ENCODE data around the gene SH3RF3. TPM values are rescaled to one million over a fixed set of nuclear protein-coding genes. Genes with fewer than 3 reads are reported as not detected.
"Not testable (repeated sequence)": the region's sequence is repeated elsewhere in the genome, so short reads cannot be mapped to it uniquely, and the experiment has no call there.

SH3RF3 gene
- total RNA-seq, 2 donors from 2014 or later: 1.0 to 1.7 TPM

DNA sequence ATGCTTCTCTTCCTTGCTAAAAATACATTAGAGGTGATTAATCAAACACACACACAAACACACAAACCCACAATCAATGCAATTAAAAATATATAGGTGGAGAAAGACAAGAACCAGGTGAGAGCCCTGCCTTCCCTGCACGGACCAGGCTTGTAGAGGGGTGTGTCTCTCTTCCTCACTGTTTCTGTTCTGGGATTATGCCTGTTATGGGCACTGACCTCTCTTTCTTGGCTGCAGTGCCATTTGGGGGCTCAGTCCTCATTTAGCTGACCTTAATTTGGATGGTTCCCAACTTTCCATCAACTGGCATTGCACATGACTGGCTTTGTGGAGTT, 89.8 kb downstream of the SH3RF3 start:
- ATAC-seq (no peak), DNase-seq (ENCODE audit: low spot score in 2 of 2) (no peak)
- peaks cover 5 to 11% of the 10 kb centered on the region in 2 donors for H3K36me3 Mint-ChIP-seq
- H3K9me3 Mint-ChIP-seq: no peaks in the 10 kb centered on the region
- no peak overlapping the region for H3K27ac Mint-ChIP-seq

DNA sequence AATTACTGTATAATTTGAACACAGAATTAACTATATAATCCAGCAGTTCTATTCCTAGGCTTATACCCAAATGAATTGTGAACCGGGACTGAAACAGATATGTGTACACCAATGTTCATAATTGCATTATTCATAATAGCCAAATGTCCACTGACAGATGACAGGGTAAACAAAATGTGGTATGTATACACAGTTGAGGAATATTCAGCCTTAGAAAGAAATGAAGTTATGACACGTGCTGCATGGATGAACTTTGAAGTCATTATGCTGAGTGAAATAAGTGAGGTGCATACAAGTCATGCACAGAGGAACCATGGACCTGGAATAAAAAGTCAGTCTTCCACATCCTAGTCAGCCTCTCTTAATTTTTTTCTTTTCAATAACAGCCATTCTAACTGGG, 91.9 kb downstream of the SH3RF3 start:
- H3K27ac Mint-ChIP-seq: no peak overlapping the region
- ATAC-seq (no peak), DNase-seq (ENCODE audit: low spot score in 2 of 2) (no peak)
- peaks cover 5 to 11% of the 10 kb centered on the region in 2 donors for H3K36me3 Mint-ChIP-seq
- no peaks in the 10 kb centered on the region for H3K9me3 Mint-ChIP-seq

DNA sequence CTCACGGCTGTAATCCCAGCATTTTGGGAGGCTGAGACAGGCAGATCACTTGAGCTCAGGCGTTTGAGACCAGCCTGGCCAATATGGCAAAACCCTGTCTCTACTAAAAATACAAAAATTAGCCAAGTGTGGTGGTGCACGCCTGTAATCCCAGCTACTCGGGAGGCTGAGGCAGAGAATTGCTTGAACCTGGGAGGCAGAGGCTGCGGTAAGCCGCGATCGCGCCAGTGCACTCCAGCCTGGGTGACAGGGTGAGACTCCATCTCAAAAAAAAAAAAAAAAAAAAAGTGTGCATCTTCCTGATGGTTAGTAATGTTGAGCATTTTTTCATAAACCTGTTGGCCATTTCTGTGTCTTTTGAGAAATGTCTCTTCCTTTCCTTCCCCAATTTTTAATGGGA, 92.3 kb downstream of the SH3RF3 start:
- not testable (repeated sequence) for ATAC-seq; H3K27ac Mint-ChIP-seq; DNase-seq (ENCODE audit: low spot score in 2 of 2); H3K9me3 Mint-ChIP-seq
- peaks cover 5 to 11% of the 10 kb centered on the region in 2 donors for H3K36me3 Mint-ChIP-seq

DNA sequence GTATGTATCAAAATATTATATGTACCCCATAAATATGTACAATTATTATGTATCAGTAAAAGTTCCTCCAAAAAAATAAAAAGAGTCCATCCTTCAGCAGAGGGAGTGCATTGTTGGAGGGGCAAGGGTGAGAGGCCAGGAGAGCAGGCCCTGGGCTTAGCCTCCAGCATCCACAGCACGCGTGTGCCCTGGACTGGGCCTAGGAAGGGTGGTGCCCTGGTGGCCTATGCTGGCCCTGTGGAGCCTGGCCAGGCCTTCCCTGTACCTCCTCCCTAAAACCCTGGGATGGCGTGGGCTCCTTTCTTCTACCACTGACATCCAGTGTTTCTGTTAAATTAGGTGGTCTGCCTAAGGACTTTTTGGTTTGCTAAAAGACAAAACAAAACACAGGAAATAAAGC, 93.4 kb downstream of the SH3RF3 start:
- DNase-seq (ENCODE audit: low spot score in 2 of 2) (no peak), ATAC-seq (no peak)
- Mint-ChIP-seq H3K27ac (no peak overlapping the region), H3K36me3 (peaks cover 0 to 3% of the 10 kb centered on the region in 2 donors), H3K9me3 (no peaks in the 10 kb centered on the region)

DNA sequence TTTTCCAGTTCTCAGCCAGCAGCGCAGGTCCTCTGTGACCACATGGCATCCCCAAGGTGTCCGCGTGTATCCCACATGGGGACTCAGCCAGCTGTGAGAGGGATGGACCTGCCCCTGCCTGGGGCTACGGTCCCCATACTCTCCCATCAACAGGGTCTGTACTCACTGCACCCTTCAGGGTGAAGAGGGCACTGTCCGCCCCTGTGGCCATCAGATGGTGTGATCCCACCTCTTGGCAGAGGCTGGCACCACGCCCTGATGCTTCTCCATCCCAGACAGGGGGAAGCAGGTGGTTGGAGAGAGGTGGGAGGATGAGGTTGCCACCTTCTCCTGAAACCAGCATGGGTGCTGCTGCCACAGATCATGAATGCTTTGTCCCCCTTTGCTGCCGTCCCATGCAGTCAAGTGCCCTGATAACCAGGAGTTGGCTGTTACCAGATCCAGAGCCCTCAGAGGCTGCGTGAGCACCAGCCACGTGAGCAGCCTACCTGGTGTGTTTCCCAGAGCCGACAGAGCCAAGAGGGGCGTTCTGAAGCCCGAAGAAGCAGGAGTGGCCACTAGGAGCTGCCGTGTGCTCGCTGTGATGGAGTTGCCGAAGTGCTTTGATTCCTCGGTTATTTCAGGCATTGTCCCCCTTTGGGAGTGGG, 93.9 kb downstream of the SH3RF3 start:
- DNase-seq (ENCODE audit: low spot score in 2 of 2) (no peak), ATAC-seq (no peak)
- no peaks in the 10 kb centered on the region for H3K9me3 Mint-ChIP-seq
- no peak overlapping the region for H3K27ac Mint-ChIP-seq
- no peaks in the 10 kb centered on the region for H3K36me3 Mint-ChIP-seq

DNA sequence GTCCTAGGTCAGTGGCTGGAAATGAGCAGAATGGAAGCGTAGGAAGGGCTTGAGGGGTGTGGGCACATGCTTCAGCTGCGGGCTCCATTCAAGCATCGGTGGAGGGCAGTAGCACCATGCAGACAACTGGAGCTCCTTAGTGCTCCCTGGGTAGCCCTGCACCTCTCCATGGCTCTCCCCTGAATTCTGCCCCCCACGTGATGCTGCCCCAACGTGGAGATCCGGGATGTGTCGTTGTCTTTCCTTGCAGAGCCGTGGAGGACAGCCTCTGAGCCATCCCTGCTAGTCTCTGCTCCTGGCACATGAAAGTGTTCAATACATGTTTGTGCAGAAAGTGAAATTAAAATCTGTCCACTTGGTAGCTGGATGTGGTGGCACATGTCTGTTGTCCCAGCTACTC, 94.5 kb downstream of the SH3RF3 start:
- H3K36me3 Mint-ChIP-seq: no peaks in the 10 kb centered on the region
- H3K9me3 Mint-ChIP-seq: no peaks in the 10 kb centered on the region
- no peak overlapping the region for H3K27ac Mint-ChIP-seq
- DNase-seq (ENCODE audit: low spot score in 2 of 2) (no peak), ATAC-seq (no peak)

DNA sequence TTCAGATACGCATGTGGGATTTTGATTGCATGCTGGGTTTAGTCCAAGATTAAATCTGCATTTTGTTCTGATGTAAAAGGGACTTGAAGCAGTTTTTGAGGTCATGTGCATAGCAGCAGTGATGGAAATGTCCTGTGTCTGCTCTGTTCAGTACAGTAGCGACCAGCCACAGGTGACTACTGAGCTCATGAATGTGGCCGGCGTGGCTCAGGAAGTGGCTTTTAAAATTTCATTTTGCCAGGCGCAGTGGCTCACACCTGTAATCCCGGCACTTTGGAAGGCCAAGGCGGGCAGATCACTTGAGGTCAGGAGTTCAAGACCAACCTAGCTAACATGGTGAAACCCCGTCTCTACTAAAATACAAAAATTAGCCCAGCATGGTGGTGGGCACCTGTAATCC, 95.3 kb downstream of the SH3RF3 start:
- H3K9me3 Mint-ChIP-seq; H3K36me3 Mint-ChIP-seq; H3K27ac Mint-ChIP-seq; ATAC-seq; DNase-seq (ENCODE audit: low spot score in 2 of 2): not testable (repeated sequence)

DNA sequence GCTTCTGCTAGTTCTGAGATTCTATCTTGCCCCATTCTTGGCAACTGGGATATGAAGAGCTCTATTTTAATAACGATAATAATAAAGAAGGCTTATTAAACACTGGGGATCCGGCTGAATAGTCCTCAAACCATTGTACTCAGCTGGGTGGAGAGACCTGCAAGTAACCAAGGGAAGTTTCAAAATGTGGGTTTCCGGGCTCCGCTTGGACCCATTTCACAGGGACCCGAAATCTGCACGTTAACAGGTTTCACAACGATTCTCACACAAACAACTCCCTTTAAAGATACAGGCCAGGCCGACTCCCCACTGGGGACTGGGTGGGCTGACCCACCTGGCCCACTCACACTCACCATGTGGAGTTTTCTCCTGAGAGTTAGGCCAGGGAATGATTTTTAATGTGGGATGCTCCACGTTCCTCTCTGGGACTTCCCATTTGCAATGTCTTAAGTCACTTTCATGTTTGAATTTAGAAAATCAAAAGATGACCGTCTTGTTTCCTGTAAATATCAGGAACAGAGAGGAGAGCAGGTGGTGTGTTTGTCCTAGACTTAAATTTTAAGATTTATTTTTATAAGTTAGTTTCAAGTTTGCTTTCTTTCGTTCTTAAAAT, 96.3 kb downstream of the SH3RF3 start:
- no peaks in the 10 kb centered on the region for H3K36me3 Mint-ChIP-seq
- no peak overlapping the region for H3K27ac Mint-ChIP-seq
- no peaks in the 10 kb centered on the region for H3K9me3 Mint-ChIP-seq
- ATAC-seq (no peak), DNase-seq (ENCODE audit: low spot score in 2 of 2) (no peak)

DNA sequence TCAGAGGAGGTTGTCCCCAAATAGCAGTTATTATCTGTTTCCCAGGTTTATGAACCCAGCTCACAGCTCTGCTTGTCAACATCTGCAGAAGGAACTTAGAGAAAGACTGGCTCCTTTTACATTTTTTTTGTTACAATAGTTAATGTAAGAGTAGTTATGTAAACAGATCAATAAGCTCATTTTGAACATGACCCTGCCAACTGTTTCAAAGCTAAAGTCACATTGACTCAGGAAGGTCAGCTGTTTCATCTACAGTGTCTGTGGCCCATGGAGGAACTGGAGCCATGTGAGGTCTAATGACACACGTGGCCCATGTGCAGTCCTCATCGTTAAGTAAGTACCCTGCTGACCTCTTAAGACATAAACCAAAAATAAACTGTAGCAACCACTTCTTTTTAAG, 97.1 kb downstream of the SH3RF3 start:
- DNase-seq (ENCODE audit: low spot score in 2 of 2): no peak
- no peaks in the 10 kb centered on the region for H3K36me3 Mint-ChIP-seq
- no peak for ATAC-seq
- no peaks in the 10 kb centered on the region for H3K9me3 Mint-ChIP-seq
- no peak overlapping the region for H3K27ac Mint-ChIP-seq

DNA sequence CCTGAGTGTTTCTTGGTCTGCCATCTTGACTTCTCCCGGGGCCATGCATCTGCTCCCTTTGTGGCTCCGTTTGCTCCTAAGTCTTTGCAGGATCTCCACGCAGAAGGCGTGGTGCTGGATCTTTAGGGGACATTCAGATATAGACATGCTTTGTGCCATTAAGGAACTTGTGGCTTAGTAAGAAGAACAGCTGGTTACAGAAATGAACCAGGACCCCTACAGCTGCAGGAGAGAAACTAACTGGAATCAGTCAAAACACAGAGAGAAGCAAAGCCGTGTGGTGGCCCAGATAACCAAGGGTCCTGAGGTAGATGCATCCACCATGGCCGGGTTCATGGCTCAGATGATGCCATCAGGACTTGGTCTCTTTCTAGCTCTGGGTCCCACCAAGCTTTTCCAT, 97.6 kb downstream of the SH3RF3 start:
- no peaks in the 10 kb centered on the region for H3K36me3 Mint-ChIP-seq
- no peaks in the 10 kb centered on the region for H3K9me3 Mint-ChIP-seq
- DNase-seq (ENCODE audit: low spot score in 2 of 2): no peak
- no peak overlapping the region for H3K27ac Mint-ChIP-seq
- no peak for ATAC-seq

DNA sequence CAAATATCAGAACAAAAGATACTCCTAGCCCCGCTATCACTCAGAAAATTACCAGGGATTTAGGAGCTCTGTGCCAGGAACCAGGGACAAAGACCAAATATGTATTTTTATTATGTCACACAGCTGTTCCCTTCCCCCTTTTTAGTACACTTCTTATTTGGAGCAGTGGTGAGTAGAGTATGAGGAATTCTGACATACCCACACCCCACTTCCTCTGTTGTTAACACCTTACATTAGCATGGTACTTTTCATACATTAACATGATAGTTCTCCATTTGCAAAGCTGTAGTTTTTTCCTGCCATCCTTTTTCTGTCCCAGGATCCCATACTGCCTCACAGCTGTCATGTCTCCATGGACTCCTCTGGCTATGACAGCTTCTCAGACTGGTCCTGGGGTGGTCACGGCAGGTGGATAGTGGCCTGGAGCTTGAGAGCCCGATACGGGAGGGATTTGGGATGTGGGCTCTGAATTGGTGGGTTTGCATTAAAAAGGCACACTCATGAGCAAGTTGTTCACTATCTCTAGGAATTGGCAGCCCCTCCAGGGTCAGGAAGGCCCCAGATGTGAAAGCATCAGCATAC, 100.2 kb downstream of the SH3RF3 start:
- DNase-seq (ENCODE audit: low spot score in 2 of 2) (no peak), ATAC-seq (no peak)
- H3K27ac Mint-ChIP-seq: no peak overlapping the region
- H3K9me3 Mint-ChIP-seq: no peaks in the 10 kb centered on the region
- no peaks in the 10 kb centered on the region for H3K36me3 Mint-ChIP-seq

DNA sequence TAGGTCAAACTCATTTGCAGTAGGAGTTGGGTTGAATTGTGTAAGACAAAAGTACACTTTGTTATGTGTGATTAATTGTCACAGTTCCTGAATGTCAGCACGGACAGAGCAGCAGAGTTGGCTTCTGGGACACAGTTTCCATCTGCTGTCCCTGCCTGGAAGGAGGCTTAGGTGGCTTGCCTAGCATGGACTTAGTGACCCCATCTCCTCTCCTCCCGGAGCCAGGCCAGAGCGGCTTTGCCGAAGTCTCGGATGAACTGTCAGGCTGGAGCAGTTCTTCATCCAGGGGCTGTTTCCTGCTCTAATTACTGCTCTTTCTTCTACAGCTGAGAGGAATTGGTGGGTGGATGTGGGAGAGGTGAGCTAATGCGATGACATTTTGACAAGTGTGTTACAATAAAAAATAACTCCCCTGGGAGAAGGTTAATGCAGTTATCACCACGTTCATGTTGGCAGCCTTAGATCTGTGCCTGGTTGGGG, 102.0 kb downstream of the SH3RF3 start:
- Mint-ChIP-seq H3K36me3 (no peaks in the 10 kb centered on the region), H3K9me3 (no peaks in the 10 kb centered on the region), H3K27ac (no peak overlapping the region)
- no peak for ATAC-seq
- DNase-seq (ENCODE audit: low spot score in 2 of 2): no peak

DNA sequence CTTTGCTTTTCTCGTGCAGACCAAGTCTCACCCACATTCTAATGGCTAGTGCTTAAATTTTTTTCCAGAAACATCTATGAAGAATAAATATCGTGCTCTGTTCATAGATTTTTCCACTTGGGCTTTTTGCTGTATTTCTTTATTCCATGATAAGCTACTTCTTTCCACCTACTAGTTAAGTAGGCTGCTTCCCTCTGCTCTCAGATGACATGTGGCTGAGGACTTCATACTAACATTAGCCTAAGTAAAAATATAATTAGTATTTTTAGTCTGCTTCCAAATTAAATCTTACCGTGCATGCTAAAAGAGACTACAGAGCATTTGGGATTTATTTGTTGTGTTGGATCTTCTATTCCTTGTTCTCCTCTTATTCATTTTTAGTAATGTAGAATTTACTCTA, 102.4 kb downstream of the SH3RF3 start:
- no peak for DNase-seq (ENCODE audit: low spot score in 2 of 2)
- ATAC-seq: no peak
- no peak overlapping the region for H3K27ac Mint-ChIP-seq
- H3K36me3 Mint-ChIP-seq: no peaks in the 10 kb centered on the region
- no peaks in the 10 kb centered on the region for H3K9me3 Mint-ChIP-seq

DNA sequence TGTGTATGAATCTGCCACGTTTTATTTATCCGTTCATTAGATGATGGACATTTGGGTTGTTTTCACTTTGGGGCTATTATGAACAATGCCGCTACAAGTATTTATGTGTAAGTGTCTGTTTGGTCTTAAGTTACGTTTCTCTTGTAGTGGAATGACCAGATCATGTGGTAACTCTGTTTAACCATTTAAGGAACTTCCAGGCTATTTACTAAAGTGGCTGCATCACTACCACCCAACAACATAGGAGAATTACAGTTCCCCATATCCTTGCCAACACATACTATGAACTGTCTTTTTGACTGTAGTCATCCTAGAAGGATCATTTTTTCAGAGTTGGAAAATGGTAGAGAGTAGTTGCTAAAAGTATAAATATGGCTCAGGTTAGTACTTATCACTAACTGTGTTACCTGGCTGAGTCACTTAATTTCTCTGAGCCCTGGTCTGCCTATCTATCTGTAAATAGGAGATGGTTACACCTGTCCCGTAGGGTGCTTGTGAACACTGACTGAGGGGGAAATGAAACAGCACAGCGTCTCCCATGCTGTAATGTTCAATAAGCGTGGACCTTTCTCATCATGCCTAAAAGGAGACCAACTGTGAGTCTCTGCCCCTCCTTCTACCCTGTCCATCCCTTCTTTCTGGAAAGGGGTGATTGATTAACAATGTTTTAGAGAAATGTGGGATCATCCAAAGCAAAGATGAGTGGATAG, 103.1 kb downstream of the SH3RF3 start:
- Mint-ChIP-seq H3K9me3 (no peaks in the 10 kb centered on the region), H3K36me3 (no peaks in the 10 kb centered on the region), H3K27ac (no peak overlapping the region)
- DNase-seq (ENCODE audit: low spot score in 2 of 2): no peak
- no peak for ATAC-seq

DNA sequence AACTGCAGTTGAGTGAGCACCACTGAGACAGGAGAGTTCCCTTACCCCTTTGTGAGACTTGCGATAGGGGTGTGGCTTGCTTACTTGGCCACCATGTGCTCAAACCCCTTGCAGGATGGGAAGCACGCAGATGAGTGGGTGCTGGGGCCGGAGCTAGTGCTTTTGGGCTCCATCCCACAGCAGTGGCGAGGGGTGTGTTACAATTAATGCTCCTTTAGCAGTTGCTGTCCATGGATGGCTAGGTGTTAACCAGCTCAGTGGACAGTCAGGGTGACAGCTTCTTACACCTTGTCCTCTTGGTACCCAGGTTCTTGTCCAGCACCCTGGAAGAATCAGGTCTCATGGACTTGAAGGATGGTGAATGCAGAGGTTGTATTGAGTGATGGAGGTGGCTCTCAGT, 103.9 kb downstream of the SH3RF3 start:
- Mint-ChIP-seq H3K36me3 (no peaks in the 10 kb centered on the region), H3K9me3 (no peaks in the 10 kb centered on the region), H3K27ac (no peak overlapping the region)
- no peak for ATAC-seq
- no peak for DNase-seq (ENCODE audit: low spot score in 2 of 2)

DNA sequence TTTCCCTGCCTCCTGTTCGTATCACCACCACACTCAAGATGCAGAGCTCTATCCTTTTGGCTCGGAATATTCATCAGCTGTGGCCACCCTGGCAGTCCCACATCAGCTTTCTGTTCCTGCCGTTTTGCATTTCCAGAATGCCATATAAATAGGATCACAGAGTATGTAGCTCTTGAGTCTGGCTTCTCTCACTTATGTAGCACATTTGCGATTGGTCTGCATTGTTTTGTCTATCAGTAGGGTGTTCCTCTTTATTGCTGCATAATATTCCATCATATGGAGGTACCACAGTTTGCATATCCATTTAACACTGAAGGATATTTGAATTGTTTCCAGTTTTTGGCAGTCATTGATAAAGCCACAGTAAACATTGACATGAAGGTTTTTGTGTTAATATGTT, 104.6 kb downstream of the SH3RF3 start:
- no peak overlapping the region for H3K27ac Mint-ChIP-seq
- DNase-seq (ENCODE audit: low spot score in 2 of 2) (no peak), ATAC-seq (no peak)
- no peaks in the 10 kb centered on the region for H3K9me3 Mint-ChIP-seq
- no peaks in the 10 kb centered on the region for H3K36me3 Mint-ChIP-seq

DNA sequence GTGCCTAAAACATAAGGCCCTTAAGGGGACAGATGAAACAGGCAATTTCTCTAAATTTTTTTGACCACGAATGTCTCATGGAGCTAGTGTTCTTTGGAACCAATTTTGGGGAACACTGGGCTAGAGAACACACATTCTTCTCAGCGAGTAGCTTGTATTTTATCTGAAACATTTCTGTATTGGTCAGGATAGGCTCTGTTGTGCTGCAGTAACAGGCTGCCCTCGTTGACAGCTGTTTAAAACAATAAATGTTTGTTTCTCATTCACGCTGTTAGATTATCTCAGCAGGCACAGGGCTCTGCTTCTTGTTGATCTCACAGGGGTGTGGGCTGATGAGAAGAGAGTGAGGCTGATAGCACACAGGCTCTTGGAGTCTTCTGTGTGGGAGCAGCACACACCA, 105.3 kb downstream of the SH3RF3 start:
- DNase-seq (ENCODE audit: low spot score in 2 of 2): no peak
- H3K27ac Mint-ChIP-seq: no peak overlapping the region
- no peaks in the 10 kb centered on the region for H3K36me3 Mint-ChIP-seq
- ATAC-seq: no peak
- no peaks in the 10 kb centered on the region for H3K9me3 Mint-ChIP-seq

DNA sequence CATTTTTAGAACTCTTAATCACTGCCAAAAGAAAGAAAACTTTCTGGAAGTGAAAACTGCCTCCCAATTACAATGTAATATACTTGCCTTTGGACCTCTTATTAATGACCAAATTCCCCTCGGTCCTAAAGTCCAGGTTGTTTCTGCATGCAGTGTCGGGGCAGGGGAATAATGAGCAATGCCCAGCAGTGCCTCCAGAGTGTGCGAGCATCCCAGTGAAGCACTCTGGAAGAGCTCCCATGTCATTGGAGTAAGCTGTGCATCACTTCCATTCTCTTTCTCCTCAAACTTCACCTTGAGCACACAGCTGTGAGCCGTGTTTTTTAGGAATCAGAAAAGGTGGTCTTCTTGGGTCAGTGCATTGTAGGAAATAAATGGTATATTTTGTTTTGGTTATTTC, 107.1 kb downstream of the SH3RF3 start:
- no peaks in the 10 kb centered on the region for H3K36me3 Mint-ChIP-seq

More for the DNA sequence above, 107.1 kb downstream of the SH3RF3 start:
- ATAC-seq (no peak), DNase-seq (ENCODE audit: low spot score in 2 of 2) (no peak)
- no peak overlapping the region for H3K27ac Mint-ChIP-seq
- H3K9me3 Mint-ChIP-seq: no peaks in the 10 kb centered on the region
